Adrenal gland (tissue), 12 donors: ENCODE data around the gene KCNT1. TPM values are rescaled to one million over a fixed set of nuclear protein-coding genes. Genes with fewer than 3 reads are reported as not detected.

Experiments
- DNase-seq, 7 donors: peaks; one replicate each; pipeline ENCODE4 v3.0.0-alpha.2; 2019 to 2020
- H3K27ac ChIP-seq, 5 donors: fragments of 200-600 bp; sonication (generic) in 4 of 5; 1 replicate in 3 of 5; 2 replicates in 2 of 5; pipeline versions ENCODE4 v1.5.1 to v1.8.0; 2016 to 2020; ENCODE audit warnings: mild to moderate bottlenecking in 1 of 5
- H3K27me3 ChIP-seq: fragments of 200-600 bp; 2 replicates; pipeline ENCODE4 v1.8.0; 2021
- H3K36me3 ChIP-seq, 2 donors: fragments of 200-600 bp; replicated peaks in 1 of 2; 1 replicate in 1 of 2; 2 replicates in 1 of 2; pipeline versions ENCODE4 v1.5.1 to v1.8.0; 2018 to 2022
- H3K4me1 ChIP-seq, 2 donors: fragments of 200-600 bp; replicated peaks in 1 of 2; 1 replicate in 1 of 2; 2 replicates in 1 of 2; pipeline versions ENCODE4 v1.5.1 to v1.8.0; 2018 to 2021
- H3K4me3 ChIP-seq, 4 donors: fragments of 200-600 bp; sonication (generic) in 3 of 4; one replicate each; pipeline ENCODE4 v1.5.1; 2016 to 2018
- H3K9me3 ChIP-seq, 3 donors: fragments of 200-600 bp; sonication (generic) in 1 of 3; replicated peaks in 1 of 3; 1 replicate in 2 of 3; 2 replicates in 1 of 3; pipeline versions ENCODE4 v1.5.1 to v1.8.0; 2016 to 2021
- CTCF ChIP-seq, 6 experiments: fragments of 450-650 bp in 4 of 6; fragments of 200-600 bp in 2 of 6; sonication (generic) in 1 of 6; IDR thresholded peaks; 1 replicate in 5 of 6; 2 replicates in 1 of 6; pipeline versions ENCODE4 v1.5.1 to v1.8.0; 2016 to 2021; ENCODE audit warnings: antibody characterized with exemption in 6 of 6, mild to moderate bottlenecking in 2 of 6, moderate library complexity in 1 of 6
- POLR2A ChIP-seq, 2 donors: fragments of 450-650 bp; IDR thresholded peaks; one replicate each; pipeline ENCODE4 v1.6.1; 2017; ENCODE audit warnings: antibody characterized with exemption in 2 of 2, mild to moderate bottlenecking in 2 of 2, moderate library complexity in 1 of 2
- WGBS, 4 donors: extraction: QIAGEN DNeasy Blood & Tissue Kit in 2 of 4; methylation state at CpG; one replicate each; pipeline versions ENCODE4 v1.1.5 to v1.1.7; 2013 to 2017; 5-methylcytosine and 5-hydroxymethylcytosine counted together
- intact Hi-C, 2 donors: fragments of 100-400 bp; cut with DNase I; formaldehyde crosslinking; loops; one replicate each; pipeline versions ENCODE4 v1.14.1 to v1.15.0; 2022 to 2023
- polyA plus RNA-seq, 3 donors: library from polyadenylated mRNA; stranded (reverse); fragments of 200-250 nt in 2 of 3; fragments of 350-450 nt in 1 of 3; fragmentation: Illumina TruSeq in 1 of 3; extraction: RNeasy Lipid Tissue Mini Kit (QIAGEN cat#74804) in 1 of 3; gene quantifications; one replicate each; pipeline ENCODE4 v1.2.3, GENCODE V29; 2013 to 2014
- total RNA-seq, 9 donors: library from RNA; depleted of rRNA in 4 of 9; stranded (reverse); fragments of >200 nt in 4 of 9; fragments of 120-200 nt in 1 of 9; fragmentation: NEBNext Ultra II Directional in 1 of 9; extraction: Animal tissue kit (Norgen Biotek cat#: 25700) in 1 of 9; gene quantifications; one replicate each; pipeline versions ENCODE4 v1.1.0 to v1.2.4, GENCODE V29; 2013 to 2023
- donor health status: healthy with polysubstance abuse.
- donor health status: Bipolar disorder and iron deficiency.
- donor health status: DM: yes; HTN: yes; CAD: no.
- donor health status: DM: no; HTN: no; CAD: no.
- donor health status: DM: no; HTN: no; CAD: no.
- donor health status: DM: yes; HTN: yes; CAD: no.

The KCNT1 gene
- total and polyA plus RNA-seq, 12 donors = 0.05 to 2.4 (median 0.24) TPM; not detected in 6

- Histone ChIP-seq H3K4me1 (no peaks in the 10 kb centered on the region), H3K36me3 (peaks cover 0 to 92% of the 10 kb centered on the region in 2 donors), H3K4me3 (no peak overlapping the region), H3K27me3 (no peaks in the 10 kb centered on the region), H3K27ac (no peak overlapping the region), H3K9me3 (no peaks in the 10 kb centered on the region)
- intact Hi-C loops = no loop called here
- TF ChIP-seq POLR2A (IDR thresholded peaks at IDR 0.05) (no peak), CTCF (IDR thresholded peaks at IDR 0.05) (no peak)
- 95 to 97% (median 97%) methylated on average over 41 to 43 of the region's 43 CpGs for WGBS, 4 donors
- no peak for DNase-seq
Measured at GRCh38 chr9:135818718-135819475, 116.9 kb downstream of the KCNT1 start.

DNA sequence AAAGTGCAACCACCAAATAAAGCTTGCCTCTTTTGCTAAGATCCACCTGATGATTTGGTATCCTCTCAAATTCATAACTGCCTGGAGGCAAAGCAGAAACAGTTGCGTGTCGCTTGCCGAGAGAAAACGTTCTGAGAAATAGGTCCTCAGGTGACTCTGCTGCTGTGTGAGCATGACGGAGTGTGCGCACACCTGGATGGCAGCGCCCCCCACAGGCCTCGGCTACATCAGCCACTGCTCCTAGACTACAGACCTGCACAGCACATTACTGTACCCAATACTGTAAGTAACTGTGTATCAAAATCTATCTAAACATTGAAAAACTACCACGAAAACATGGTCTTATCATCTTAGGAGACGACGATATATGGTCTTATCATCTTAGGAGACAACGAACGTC lies 117.9 kb downstream of the KCNT1 start:
- Histone ChIP-seq H3K27ac (no peak overlapping the region), H3K27me3 (no peaks in the 10 kb centered on the region), H3K4me1 (no peaks in the 10 kb centered on the region), H3K36me3 (peaks cover 0 to 84% of the 10 kb centered on the region in 2 donors), H3K4me3 (no peak overlapping the region), H3K9me3 (no peaks in the 10 kb centered on the region)
- intact Hi-C loops = no loop called here
- 90 to 96% (median 91%) methylated on average over 13 of the region's 13 CpGs for WGBS, 4 donors
- no peak for TF ChIP-seq CTCF (IDR thresholded peaks at IDR 0.05)
- no peak for TF ChIP-seq POLR2A (IDR thresholded peaks at IDR 0.05)
- peak in 1 of 7 donors; percentile 45 for DNase-seq

DNA sequence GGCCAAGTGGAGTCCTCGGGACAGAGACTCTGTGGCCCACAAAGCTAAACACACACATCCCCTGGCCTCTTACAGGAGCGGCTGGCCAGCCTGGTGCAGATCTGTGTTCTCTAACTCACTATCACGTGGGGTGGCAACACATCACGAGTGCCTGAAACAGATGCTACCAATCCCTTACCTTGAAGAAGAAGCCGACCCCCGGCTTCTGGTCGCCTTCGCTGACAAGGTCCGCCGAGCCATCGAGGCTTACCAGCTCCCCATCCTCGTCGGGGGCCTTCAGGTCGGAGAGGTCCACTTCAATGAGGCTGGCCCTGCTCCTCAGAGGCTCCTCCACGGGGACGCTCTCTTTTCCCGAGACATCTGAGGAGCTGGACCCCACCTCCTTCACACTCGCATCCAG lies 118.7 kb downstream of the KCNT1 start:
- peaks cover 0 to 78% of the 10 kb centered on the region in 2 donors for H3K36me3 ChIP-seq
- peak in 2 of 7 donors; percentile 17 to 38 for DNase-seq
- intact Hi-C loops = no loop called here
- no peaks in the 10 kb centered on the region for H3K4me1 ChIP-seq
- 95 to 97% (median 96%) methylated on average over 18 of the region's 18 CpGs for WGBS, 4 donors
- H3K27ac ChIP-seq = no peak overlapping the region
- no peak overlapping the region for H3K4me3 ChIP-seq
- no peaks in the 10 kb centered on the region for H3K27me3 ChIP-seq
- H3K9me3 ChIP-seq = no peaks in the 10 kb centered on the region
- no peak for TF ChIP-seq CTCF (IDR thresholded peaks at IDR 0.05)
- no peak for TF ChIP-seq POLR2A (IDR thresholded peaks at IDR 0.05)

GRCh38 chr9:135821116-135821515 lies 119.1 kb downstream of the KCNT1 start:
- TF ChIP-seq POLR2A (IDR thresholded peaks at IDR 0.05) (no peak), CTCF (IDR thresholded peaks at IDR 0.05) (no peak)
- Histone ChIP-seq H3K4me1 (no peaks in the 10 kb centered on the region), H3K4me3 (no peak overlapping the region), H3K27ac (no peak overlapping the region), H3K27me3 (no peaks in the 10 kb centered on the region), H3K9me3 (no peaks in the 10 kb centered on the region), H3K36me3 (peaks cover 0 to 74% of the 10 kb centered on the region in 2 donors)
- intact Hi-C loops = no loop called here
- peak in 2 of 7 donors; percentile 15 to 41 for DNase-seq
- WGBS, 4 donors = 94 to 97% (median 96%) methylated on average over 12 to 20 of the region's 20 CpGs
